Measurements from ENCODE around the gene CHST3. TPM values are rescaled to one million over a fixed set of nuclear protein-coding genes. Genes with fewer than 3 reads are reported as not detected.

Gene CHST3
- total RNA-seq, 1 experiment from 2014 or later, result 6.1 TPM

GRCh38 chr10:71996592-71997371 is 32.6 kb downstream of the CHST3 start:
- Histone ChIP-seq H2BK15ac (ENCODE audit: low read depth, low read length) (no peak overlapping the region), H4K20me1 (ENCODE audit: control insufficient read depth, insufficient read depth, insufficient read length) (no peaks in the 10 kb centered on the region), H3K27ac (ENCODE audit: insufficient read length, low read depth, low read length) (no peak overlapping the region), H2AK5ac (ENCODE audit: insufficient read length, low read length) (no peak overlapping the region), H4K8ac (replicated peaks; ENCODE audit: insufficient read length, low read depth, low read length) (no peak overlapping the region), H3K14ac (ENCODE audit: insufficient read depth, low read length) (no peak overlapping the region), H2BK20ac (ENCODE audit: low read depth, low read length, poor library complexity, severe bottlenecking) (no peak overlapping the region), H2BK120ac (ENCODE audit: low read depth, low read length, poor library complexity, severe bottlenecking) (no peak overlapping the region), H2BK12ac (ENCODE audit: insufficient read length, low read depth, low read length) (no peak overlapping the region), H3K23ac (ENCODE audit: insufficient read length, low read depth, low read length) (no peak overlapping the region), H4K91ac (ENCODE audit: insufficient read length, low read depth, low read length) (no peak overlapping the region), H3K4me2 (ENCODE audit: insufficient read depth, insufficient read length, low read length) (no peak overlapping the region), H3K9me3 (ENCODE audit: control insufficient read depth, low read depth, low read length) (no peaks in the 10 kb centered on the region), H3K4ac (ENCODE audit: low read depth, low read length) (no peak overlapping the region), H3T11ph (ENCODE audit: low read length) (no peak overlapping the region), H2AFZ (ENCODE audit: low read length) (no peak overlapping the region), H3K79me2 (ENCODE audit: insufficient read depth, low read length) (no peaks in the 10 kb centered on the region), H2BK5ac (ENCODE audit: insufficient read length, low read length) (no peak overlapping the region), H4K5ac (ENCODE audit: insufficient read length, low read depth, low read length) (no peak overlapping the region), H3K9ac (ENCODE audit: extremely low read depth, insufficient read length, low read length) (no peak overlapping the region), H3K18ac (ENCODE audit: insufficient read length, low read depth, low read length) (no peak overlapping the region), H3K56ac (ENCODE audit: insufficient read length, low read depth, low read length) (no peak overlapping the region), H3K79me1 (ENCODE audit: insufficient read depth, low read depth, low read length, poor library complexity, severe bottlenecking) (peaks cover 3% of the 10 kb centered on the region), H3K27me3 (ENCODE audit: insufficient read depth, low read length) (no peaks in the 10 kb centered on the region), H3K23me2 (ENCODE audit: insufficient read length, low read depth, low read length, poor library complexity, severe bottlenecking) (peaks cover 8% of the 10 kb centered on the region), H3K4me1 (ENCODE audit: insufficient read depth, low read length) (no peaks in the 10 kb centered on the region; the same call in 1 of the 2 replicates)
- Mint-ChIP-seq H3K36me3 (ENCODE audit: insufficient read depth in 1 of 3, low read depth in 3 of 3) (no peaks in the 10 kb centered on the region), H3K27me3 (ENCODE audit: low read depth) (no peaks in the 10 kb centered on the region; the same call in 1 of the 2 replicates), H3K4me3 (no peak overlapping the region), H3K4me1 (peaks cover 18 to 21% of the 10 kb centered on the region in 2 experiments), H3K9me3 (no peaks in the 10 kb centered on the region), H3K27ac (peak overlapping the region in 2 of 3 experiments; percentile 12 to 20; a peak in 2 of 7 replicates)
- DNase-seq, result no peak
- WGBS (ENCODE audit: extremely low coverage, insufficient read length, low lambda C conversion rate), result no CpG with 5 or more reads among the region's 13 CpGs
- no peak for TF ChIP-seq CTCF (conservative IDR thresholded peaks at IDR 0.05)

Data from H9 (cell line).